HepG2 (cell line): ENCODE results near the gene CSNK1D. TPM values are rescaled to one million over a fixed set of nuclear protein-coding genes. Genes with fewer than 3 reads are reported as not detected.
A peak's percentile ranks its signal among the peaks of the same experiment; 100 is the strongest.

Experiments
- ATAC-seq: fragments of 200-7000 bp; cut with Tn5 transposase; 3 replicates; pipeline ENCODE4 v1.9.1; 2020; ENCODE audit warnings: mild to moderate bottlenecking, moderate library complexity
- BruUV-seq: library from RNA; stranded (reverse); fragments of 400-500 nt; replicated peaks from 2 replicates; lab custom pipeline; 2021; lab: Mats Ljungman, UMichigan
- CTCF ChIA-PET: fragments of 300-600 bp; formaldehyde crosslinking; extraction: SDS; loops from one replicate; lab custom pipeline; 2021; ENCODE audit warnings: low total read pairs, inconsistent platforms, low intra/inter-chr PET ratio; lab: Yijun Ruan, JAX
- POLR2A ChIA-PET: fragments of 350-600 bp; sonication (Branson Sonifier 250); formaldehyde crosslinking; loops from one replicate; lab custom pipeline; 2020; ENCODE audit warnings: antibody characterized with exemption, inconsistent platforms; lab: Yijun Ruan, JAX
- DNase-seq: peaks from one replicate; pipeline ENCODE4 v3.0.0-alpha.2; 2015; ENCODE audit warnings: low spot score
- FAIRE-seq: peaks from 3 replicates; lab custom pipeline; 2011; peaks lifted over from hg19 to GRCh38; lab: Jason Lieb, UNC
- H2AFZ ChIP-seq: one replicate; pipeline ENCODE4 v1.6.1; 2011; ENCODE audit warnings: low read length, inconsistent platforms
- H3K27ac ChIP-seq: fragments of 300-600 bp; 3 replicates; pipeline ENCODE4 v1.8.0; 2011; ENCODE audit warnings: mixed run types, mild to moderate bottlenecking, mixed read lengths, low read length, inconsistent platforms; ENCODE audit not compliant: insufficient read depth; ENCODE audit errors: extremely low read length
- H3K27me3 ChIP-seq, 2 experiments: fragments of 200-600 bp in 1 of 2; 2 replicates in 1 of 2; 3 replicates in 1 of 2; pipeline versions ENCODE4 v1.6.0 to v1.8.0; 2011; ENCODE audit warnings: low read length in 2 of 2, mild to moderate bottlenecking in 2 of 2, moderate library complexity in 2 of 2, inconsistent platforms in 1 of 2; ENCODE audit not compliant: insufficient read depth in 2 of 2, control insufficient read depth in 1 of 2
- H3K36me3 ChIP-seq, 2 experiments: fragments of 200-600 bp in 1 of 2; replicated peaks in 1 of 2; 2 replicates in 1 of 2; 3 replicates in 1 of 2; pipeline versions ENCODE4 v1.5.1 to v1.8.0; 2011; ENCODE audit warnings: low read length in 2 of 2, inconsistent platforms in 1 of 2; ENCODE audit not compliant: insufficient read depth in 2 of 2, control insufficient read depth in 1 of 2
- H3K4me1 ChIP-seq: 2 replicates; pipeline ENCODE4 v1.5.1; 2012; ENCODE audit warnings: low read length, inconsistent platforms; ENCODE audit not compliant: insufficient read depth
- H3K4me2 ChIP-seq: 2 replicates; pipeline ENCODE4 v1.6.0; 2011; ENCODE audit warnings: low read depth, low read length, inconsistent platforms
- H3K4me3 ChIP-seq, 3 experiments: fragments of 200-600 bp in 1 of 3; sonication (generic), shearing (Covaris generic) in 1 of 3; replicated peaks in 1 of 3; 2 replicates each; pipeline ENCODE4 v1.5.1; 2011 to 2016; ENCODE audit warnings: low read length in 3 of 3, inconsistent platforms in 2 of 3, low read depth in 2 of 3, mild to moderate bottlenecking in 2 of 3, control low read depth in 1 of 3, mixed read lengths in 1 of 3; ENCODE audit not compliant: insufficient read depth in 1 of 3
- H3K79me2 ChIP-seq: one replicate; pipeline ENCODE4 v1.6.1; 2011; ENCODE audit warnings: low read length, inconsistent platforms; ENCODE audit not compliant: insufficient read depth
- H3K9ac ChIP-seq: 2 replicates; pipeline ENCODE4 v1.6.0; 2011; ENCODE audit warnings: mild to moderate bottlenecking, low read depth, low read length, inconsistent platforms; ENCODE audit not compliant: insufficient read depth
- H3K9me3 ChIP-seq: 2 replicates; pipeline ENCODE4 v1.5.1; 2012; ENCODE audit warnings: mild to moderate bottlenecking, low read length
- H4K20me1 ChIP-seq: 2 replicates; pipeline ENCODE4 v1.6.0; 2011; ENCODE audit warnings: inconsistent platforms, mild to moderate bottlenecking, low read length, moderate library complexity; ENCODE audit not compliant: insufficient read depth
- ATF3 ChIP-seq: sonication (generic); formaldehyde crosslinking; IDR thresholded peaks from 2 replicates; pipeline ENCODE4 v1.4.0; 2020; ENCODE audit warnings: missing genetic modification reagents
- CTCF ChIP-seq: sonication (generic); formaldehyde crosslinking; IDR thresholded peaks from 2 replicates; pipeline ENCODE4 v1.5.0; 2020; ENCODE audit warnings: mild to moderate bottlenecking, missing genetic modification reagents, moderate library complexity
- HMG20B ChIP-seq: conservative IDR thresholded peaks from 2 replicates; pipeline ENCODE4 v1.6.1; 2016; ENCODE audit warnings: missing genetic modification reagents, missing compliant biosample characterization
- JDP2 ChIP-seq: sonication (generic); formaldehyde crosslinking; IDR thresholded peaks from 2 replicates; pipeline ENCODE4 v1.8.1; 2022; ENCODE audit warnings: missing genetic modification reagents, borderline replicate concordance
- ZBTB38 ChIP-seq: sonication (generic); formaldehyde crosslinking; IDR thresholded peaks from 2 replicates; pipeline ENCODE4 v1.5.1; 2020; ENCODE audit warnings: mild to moderate bottlenecking, missing genetic modification reagents
- ZNF10 ChIP-seq: sonication (generic); formaldehyde crosslinking; IDR thresholded peaks from 2 replicates; pipeline ENCODE4 v1.4.0; 2020; ENCODE audit warnings: mild to moderate bottlenecking, low read depth, missing genetic modification reagents, borderline replicate concordance
- ZNF446 ChIP-seq: sonication (generic); formaldehyde crosslinking; IDR thresholded peaks from 2 replicates; pipeline ENCODE4 v1.5.0; 2020; ENCODE audit warnings: mild to moderate bottlenecking, missing genetic modification reagents
- ZNF567 ChIP-seq: sonication (generic); formaldehyde crosslinking; IDR thresholded peaks from 2 replicates; pipeline ENCODE4 v1.8.1; 2023; ENCODE audit warnings: mild to moderate bottlenecking, missing genetic modification reagents, borderline replicate concordance
- ZNF607 ChIP-seq: sonication (generic); formaldehyde crosslinking; IDR thresholded peaks from 2 replicates; pipeline ENCODE4 v1.5.1; 2020; ENCODE audit warnings: missing genetic modification reagents, mild to moderate bottlenecking, borderline replicate concordance
- ZNF646 ChIP-seq: sonication (generic); formaldehyde crosslinking; IDR thresholded peaks from 2 replicates; pipeline ENCODE4 v1.9.0; 2021; ENCODE audit warnings: mild to moderate bottlenecking, missing genetic modification reagents
- ZNF660 ChIP-seq: sonication (generic); formaldehyde crosslinking; IDR thresholded peaks from 2 replicates; pipeline ENCODE4 v1.5.1; 2020; ENCODE audit warnings: mild to moderate bottlenecking, low read depth, missing genetic modification reagents, borderline replicate concordance
- ZNF878 ChIP-seq: sonication (generic); formaldehyde crosslinking; IDR thresholded peaks from 2 replicates; pipeline ENCODE4 v1.8.1; 2023; ENCODE audit warnings: mild to moderate bottlenecking, missing genetic modification reagents, moderate library complexity
- WGBS: methylation state at CpG from one replicate; pipeline ENCODE4 v1.1.6; 2017; ENCODE audit warnings: low lambda C conversion rate; 5-methylcytosine and 5-hydroxymethylcytosine counted together
- in situ Hi-C: cut with HindIII; loops from 2 replicates; pipeline ENCODE4 v1.10.0; 2017; ENCODE audit warnings: low pct_unique_long_range_greater_than_20kb; ENCODE audit not compliant: extremely low pct_ligation_motif_present
- intact Hi-C: fragments of 100-400 bp; cut with micrococcal nuclease; formaldehyde crosslinking; loops from one replicate; pipeline ENCODE4 v1.10.0; 2022; ENCODE audit not compliant: unreplicated experiment
- polyA plus RNA-seq, 8 experiments: library from polyadenylated mRNA; depleted of rRNA in 3 of 8; stranded (reverse) in 7 of 8; unstranded in 1 of 8; fragments of >200 nt; fragmentation: Illumina TruSeq in 4 of 8; extraction: Trizol in 4 of 8; gene quantifications; 2 replicates each; pipeline versions ENCODE4 v1.2.1 to v1.2.3, GENCODE V29; 2011 to 2016; ENCODE audit warnings: low read depth in 4 of 8, missing spikeins in 1 of 8, mixed read lengths in 1 of 8; ENCODE audit not compliant: insufficient read depth in 1 of 8
- total RNA-seq, 5 experiments: library from RNA; depleted of rRNA; stranded (reverse); fragments of >200 nt; fragmentation: Illumina TruSeq; extraction: Trizol; gene quantifications; 2 replicates each; pipeline ENCODE4 v1.2.3, GENCODE V29; 2016; ENCODE audit warnings: low read depth in 1 of 5

The CSNK1D gene
- total and polyA plus RNA-seq, 2 of the 13 experiments (the other 11 are each of a cell fraction or from before 2014, with no cell fraction given): 31.5 to 128 TPM

- Histone ChIP-seq H3K4me3 (no peak overlapping the region), H4K20me1 (no peaks in the 10 kb centered on the region), H3K79me2 (peaks cover 5% of the 10 kb centered on the region), H3K27ac (peak overlapping the region; percentile 49), H3K27me3 (peaks cover 2 to 13% of the 10 kb centered on the region in 2 experiments; a peak in 4 of 5 replicates), H3K9ac (no peak overlapping the region), H2AFZ (no peak overlapping the region), H3K9me3 (no peaks in the 10 kb centered on the region), H3K4me1 (peaks cover 77% of the 10 kb centered on the region), H3K36me3 (no peaks in the 10 kb centered on the region), H3K4me2 (peak overlapping the region; percentile 35)
- no peak for DNase-seq
- ChIA-PET POLR2A (interaction anchor here (0.9 to 2.9 kb wide), 4 partner anchors 10 to 19 kb away, joined by 3 to 23 read pairs (median 10); partner anchors contain the start of gene CSNK1D), CTCF (no interaction called here)
- 63% methylated on average over 9 of the region's 9 CpGs for WGBS
- FAIRE-seq: no peak
- no TSS peak for BruUV-seq
- in situ Hi-C loops (no loop called here), intact Hi-C loops (no loop called here)
- ATAC-seq: no peak
- TF ChIP-seq ZNF646 (CRISPR knock-in tag) (0 out of 2 replicates have a peak, but pooled peaks have one; percentile 51), ZNF567 (no peak), CTCF (CRISPR knock-in tag) (no peak), HMG20B (no peak), ATF3 (CRISPR knock-in tag) (no peak), ZNF10 (CRISPR knock-in tag) (no peak), ZNF446 (peak; percentile 56; the same call in 1 of the 2 replicates), JDP2 (CRISPR knock-in tag) (no peak), ZNF660 (no peak), ZNF607 (CRISPR knock-in tag) (peak; percentile 6; the same call in 1 of the 2 replicates), ZNF878 (CRISPR knock-in tag) (no peak), ZBTB38 (CRISPR knock-in tag) (no peak)
Observed at GRCh38 chr17:82287013-82287867, 13.7 kb upstream of the CSNK1D start.
